GM21360 (cell line): ENCODE results near the gene SEMA3F.

Experiments
- ATAC-seq: cut with Tn5 transposase; IDR thresholded peaks from one replicate; pipeline ENCODE4 v1.9.1; 2021; ENCODE audit warnings: mild to moderate bottlenecking, moderate library complexity; ENCODE audit not compliant: unreplicated experiment

The SEMA3F gene

DNA sequence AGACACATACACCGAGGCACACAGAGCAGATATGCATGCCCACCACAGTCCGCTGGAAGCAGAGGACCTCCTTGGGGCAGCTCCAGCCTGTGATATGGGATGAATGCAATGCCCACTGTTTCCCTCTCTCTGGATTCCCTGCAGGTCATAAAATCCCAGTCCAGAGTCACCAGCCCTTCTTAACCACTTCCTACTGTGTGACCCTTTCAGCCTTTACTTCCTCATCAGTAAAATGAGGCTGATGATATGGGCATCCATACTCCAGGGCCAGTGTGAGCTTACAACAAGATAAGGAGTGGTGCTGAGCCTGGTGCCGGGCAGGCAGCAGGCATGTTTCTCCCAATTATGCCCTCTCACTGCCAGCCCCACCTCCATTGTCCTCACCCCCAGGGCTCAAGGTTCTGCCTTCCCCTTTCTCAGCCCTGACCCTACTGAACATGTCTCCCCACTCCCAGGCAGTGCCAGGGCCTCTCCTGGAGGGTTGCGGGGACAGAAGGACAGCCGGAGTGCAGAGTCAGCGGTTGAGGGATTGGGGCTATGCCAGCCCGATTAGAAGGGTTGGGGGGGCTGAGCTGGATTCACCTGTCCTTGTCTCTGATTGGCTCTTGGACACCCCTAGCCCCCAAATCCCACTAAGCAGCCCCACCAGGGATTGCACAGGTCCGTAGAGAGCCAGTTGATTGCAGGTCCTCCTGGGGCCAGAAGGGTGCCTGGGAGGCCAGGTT lies 36.0 kb downstream of the SEMA3F start, which contains the start of gene GNAT1:
Gene GNAT1, plus strand, starts transcription at position 675 of the 725 bp plus-strand sequence. CDS start 116 bp downstream, outside the sequence.
- no peak for ATAC-seq

- no peak for ATAC-seq
Observed at GRCh38 chr3:50192124-50192523, 37.0 kb downstream of the SEMA3F start.

DNA sequence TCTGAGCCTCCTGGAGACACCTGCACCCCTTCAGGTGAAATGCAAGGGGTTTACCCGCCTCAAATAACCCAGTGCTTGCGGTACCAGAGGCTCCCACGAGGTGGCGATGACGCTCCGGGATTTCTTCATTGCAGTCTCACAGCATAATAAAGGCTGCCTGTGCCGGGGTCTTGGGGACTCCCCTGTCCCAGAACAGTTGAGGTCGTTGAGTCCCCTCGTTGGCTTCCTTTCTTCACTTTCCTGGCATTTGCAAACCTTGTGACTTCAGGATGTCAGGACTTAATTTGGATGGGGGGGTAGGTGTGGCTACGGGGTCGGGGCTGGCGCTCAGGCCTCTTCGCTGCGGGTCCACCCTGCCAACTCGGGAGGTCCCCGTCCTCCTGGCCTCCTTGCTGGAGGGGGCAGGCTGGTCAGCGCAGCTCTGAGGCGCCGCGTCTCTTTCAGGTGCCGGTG lies 37.6 kb downstream of the SEMA3F start:
- no peak for ATAC-seq

- no peak for ATAC-seq
Observed at GRCh38 chr3:50193286-50193685, 38.2 kb downstream of the SEMA3F start.

GRCh38 chr3:50193746-50194127 lies 38.6 kb downstream of the SEMA3F start:
- no peak for ATAC-seq

DNA sequence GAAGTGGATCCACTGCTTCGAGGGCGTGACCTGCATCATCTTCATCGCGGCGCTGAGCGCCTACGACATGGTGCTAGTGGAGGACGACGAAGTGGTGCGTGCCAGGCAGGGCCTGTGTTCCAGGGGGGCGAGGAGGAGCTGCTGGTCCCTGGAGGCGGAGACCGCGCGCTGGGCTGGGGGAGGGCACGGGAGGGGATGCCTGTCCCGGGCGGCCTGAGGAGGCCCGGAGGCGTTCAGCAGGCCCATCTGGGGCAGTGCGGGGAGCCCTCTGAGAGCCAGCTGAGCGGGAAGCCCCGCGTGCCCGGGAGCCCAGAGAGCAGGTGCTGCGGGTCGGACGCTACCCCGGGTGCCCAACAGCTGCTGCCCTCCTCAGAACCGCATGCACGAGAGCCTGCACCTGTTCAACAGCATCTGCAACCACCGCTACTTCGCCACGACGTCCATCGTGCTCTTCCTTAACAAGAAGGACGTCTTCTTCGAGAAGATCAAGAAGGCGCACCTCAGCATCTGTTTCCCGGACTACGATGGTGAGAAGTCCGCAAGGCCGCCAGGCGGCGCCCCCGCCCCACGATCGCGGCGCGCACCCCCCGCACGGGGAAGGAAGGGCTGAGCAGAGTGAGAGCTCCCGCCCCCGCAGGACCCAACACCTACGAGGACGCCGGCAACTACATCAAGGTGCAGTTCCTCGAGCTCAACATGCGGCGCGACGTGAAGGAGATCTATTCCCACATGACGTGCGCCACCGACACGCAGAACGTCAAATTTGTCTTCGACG lies 39.2 kb downstream of the SEMA3F start:
- ATAC-seq = no peak

DNA sequence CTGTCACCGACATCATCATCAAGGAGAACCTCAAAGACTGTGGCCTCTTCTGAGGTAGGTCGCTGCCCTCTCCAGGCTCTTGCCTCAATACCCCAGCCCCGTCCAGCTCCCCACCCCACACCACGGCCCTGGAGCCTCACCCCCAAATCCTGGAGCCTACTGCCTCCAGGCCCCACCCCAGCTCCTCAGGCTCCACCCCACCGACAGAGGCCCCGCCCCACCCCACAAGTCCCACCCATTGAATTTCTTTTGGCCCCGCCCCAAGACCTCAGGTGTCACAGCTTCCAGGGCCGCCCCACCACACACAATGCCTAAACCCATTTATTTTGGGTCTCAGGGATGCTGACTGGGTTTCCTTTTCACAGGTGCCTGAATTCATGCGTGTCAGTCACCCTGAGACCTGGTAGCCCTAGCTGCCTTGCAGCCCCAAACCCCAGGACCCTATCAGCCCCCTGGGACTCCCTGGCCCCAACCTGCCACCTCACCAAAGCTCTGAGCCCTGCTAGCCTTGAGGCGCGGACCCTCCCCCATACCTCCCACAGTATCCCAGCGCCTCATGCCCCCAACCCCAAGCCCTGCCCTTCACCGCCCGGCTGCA lies 39.9 kb downstream of the SEMA3F start:
- ATAC-seq = no peak

GRCh38 chr3:50195501-50196252 lies 40.6 kb downstream of the SEMA3F start:
- no peak for ATAC-seq

- ATAC-seq = no peak
Observed at GRCh38 chr3:50196253-50196801, 41.2 kb downstream of the SEMA3F start.

DNA sequence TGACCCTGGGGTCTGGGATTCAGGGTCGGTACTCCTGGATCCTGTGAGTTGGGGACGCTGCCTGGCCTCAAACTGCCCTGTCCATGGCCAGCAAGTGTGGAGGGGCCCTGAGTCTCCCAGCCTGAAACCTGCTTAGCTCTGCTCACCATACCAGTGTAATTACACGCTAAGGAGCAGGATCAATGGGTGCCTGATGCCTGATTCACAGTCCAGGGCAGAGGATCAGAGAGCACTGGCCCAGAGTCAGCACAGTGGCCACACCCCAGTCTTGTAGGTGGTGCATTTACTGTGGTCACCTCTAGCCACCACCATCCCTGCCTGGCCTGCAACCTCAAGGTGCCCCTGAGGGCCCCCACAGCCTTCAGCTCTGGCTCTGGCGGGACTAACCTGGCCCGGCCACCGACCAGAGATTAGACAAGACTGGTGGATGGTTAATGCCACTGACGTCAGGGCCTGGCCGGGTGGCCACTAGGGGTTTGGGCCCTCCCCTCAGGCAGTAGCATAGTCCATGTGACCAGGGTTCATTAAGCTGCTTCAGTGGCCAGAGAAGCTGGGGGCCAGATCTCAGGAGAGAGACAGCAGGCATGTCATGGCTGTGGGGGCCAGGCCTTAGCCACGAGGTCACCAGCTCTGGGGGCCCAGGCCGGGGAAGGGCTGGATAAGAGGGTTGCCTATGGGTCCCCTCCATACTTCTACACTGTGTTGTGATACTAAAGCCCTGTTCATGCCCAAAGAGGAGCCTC lies 46.6 kb downstream of the SEMA3F start:
- no peak for ATAC-seq

DNA sequence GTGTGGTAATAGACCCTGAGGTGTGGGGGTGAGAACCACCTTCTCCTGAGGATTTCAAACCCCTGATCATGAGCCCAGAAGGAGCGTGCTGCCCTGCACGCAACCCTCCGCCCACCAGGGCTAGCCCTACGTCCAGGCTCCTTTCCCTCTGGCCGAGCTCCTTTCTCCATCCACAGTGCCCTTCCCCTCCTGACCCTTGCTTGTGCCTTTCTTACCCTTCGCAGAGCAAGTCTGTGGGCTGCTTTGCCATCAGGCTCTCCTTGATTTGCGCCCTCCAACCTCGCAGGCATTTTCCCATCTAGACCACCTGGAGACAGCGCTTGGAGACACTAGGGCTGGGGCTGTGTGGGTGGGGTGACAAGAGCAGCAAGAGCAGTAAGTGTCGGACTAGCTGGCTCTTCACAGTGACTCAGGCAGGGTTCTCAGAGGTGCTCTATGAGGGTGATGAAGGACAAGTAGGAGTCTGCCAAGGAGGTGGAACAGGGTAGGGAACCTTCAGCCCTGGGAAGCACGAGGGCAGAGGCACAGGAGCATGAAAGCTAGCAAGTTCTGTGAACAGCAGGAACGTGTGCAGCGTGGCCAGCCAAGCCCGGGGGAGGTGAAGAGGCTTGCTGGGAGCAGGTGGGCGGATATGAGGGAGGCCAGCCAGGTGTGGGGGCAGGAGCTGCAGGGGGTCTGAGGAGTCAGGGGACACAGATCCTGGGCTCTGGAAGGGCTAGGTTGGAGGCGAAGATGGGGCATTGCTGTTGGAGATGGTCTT lies 47.4 kb downstream of the SEMA3F start:
- no peak for ATAC-seq

DNA sequence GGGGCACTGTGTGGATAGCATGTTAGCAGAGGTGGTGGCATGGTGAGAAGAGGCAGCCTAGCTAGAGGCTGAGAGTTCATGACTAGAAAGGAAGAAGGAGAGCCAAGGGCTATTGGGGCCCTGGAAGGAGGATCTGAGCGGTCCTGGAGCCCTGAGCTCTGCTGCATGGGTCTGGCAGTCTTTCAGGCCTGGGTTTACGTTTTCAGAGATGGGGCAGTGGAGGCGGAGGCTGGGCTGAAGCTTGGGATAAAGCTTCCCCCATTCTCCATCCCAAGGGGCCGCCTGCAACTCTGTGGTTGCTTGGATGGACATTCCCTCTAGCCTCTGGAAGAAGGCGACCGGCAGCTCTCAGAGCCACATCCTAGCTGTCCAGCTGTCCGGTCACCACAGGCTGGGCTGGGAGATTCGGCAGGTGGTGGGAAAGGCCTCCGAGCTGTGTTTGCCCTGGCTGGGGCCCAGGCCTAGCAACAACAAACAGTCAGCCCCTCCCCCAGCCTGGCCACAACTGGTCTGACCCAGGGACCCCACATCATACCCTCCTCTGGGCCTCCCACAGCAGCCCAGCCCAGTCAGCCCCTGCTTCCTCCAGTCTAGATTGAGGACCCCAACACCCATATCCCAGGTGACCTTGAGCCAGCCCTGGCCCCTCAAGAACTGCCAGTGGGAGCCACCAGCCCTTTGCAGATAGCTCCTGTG lies 48.1 kb downstream of the SEMA3F start:
- no peak for ATAC-seq

GRCh38 chr3:50203809-50204803 lies 49.0 kb downstream of the SEMA3F start:
- ATAC-seq = no peak

- ATAC-seq = no peak
Observed at GRCh38 chr3:50204804-50205412, 49.8 kb downstream of the SEMA3F start, which contains the start of gene SLC38A3. SLC38A3 (plus strand) TSS chr3:50205271; CDS start chr3:50214200, 8,929 bp downstream.

- ATAC-seq = no peak
Observed at GRCh38 chr3:50205413-50206276, 50.5 kb downstream of the SEMA3F start.
